ENCODE data around the gene UNC13D.

- no peak for TF ChIP-seq CTCF (IDR thresholded peaks at IDR 0.05; ENCODE audit: low read length)
- TF ChIP-seq EZH2 (optimal IDR thresholded peaks at IDR 0.05; ENCODE audit: low read depth, low read length) = no peak
- no peak for TF ChIP-seq EZH2phosphoT487 (IDR thresholded peaks at IDR 0.05; ENCODE audit: low read length)
These were observed 24.5 kb downstream of the UNC13D start for GRCh38 chr17:75819678-75820077.

Data from MM.1S (cell line).